NCI-H1417 (cell line): ENCODE data around the gene PDK3.
A peak's percentile ranks its signal among the peaks of the same experiment; 100 is the strongest.

Experiments used
- DNase-seq, 3 experiments: peaks; one replicate each; lab custom pipeline; 2025; lab: John Stamatoyannopoulos, UW

PDK3 gene

GRCh38 chrX:24482823-24483415 is 17.8 kb downstream of the PDK3 start:
- no peak for DNase-seq

- DNase-seq = no peak
Observed at GRCh38 chrX:24483596-24483995, 18.5 kb downstream of the PDK3 start.

GRCh38 chrX:24485323-24485722 is 20.2 kb downstream of the PDK3 start:
- no peak for DNase-seq

DNA sequence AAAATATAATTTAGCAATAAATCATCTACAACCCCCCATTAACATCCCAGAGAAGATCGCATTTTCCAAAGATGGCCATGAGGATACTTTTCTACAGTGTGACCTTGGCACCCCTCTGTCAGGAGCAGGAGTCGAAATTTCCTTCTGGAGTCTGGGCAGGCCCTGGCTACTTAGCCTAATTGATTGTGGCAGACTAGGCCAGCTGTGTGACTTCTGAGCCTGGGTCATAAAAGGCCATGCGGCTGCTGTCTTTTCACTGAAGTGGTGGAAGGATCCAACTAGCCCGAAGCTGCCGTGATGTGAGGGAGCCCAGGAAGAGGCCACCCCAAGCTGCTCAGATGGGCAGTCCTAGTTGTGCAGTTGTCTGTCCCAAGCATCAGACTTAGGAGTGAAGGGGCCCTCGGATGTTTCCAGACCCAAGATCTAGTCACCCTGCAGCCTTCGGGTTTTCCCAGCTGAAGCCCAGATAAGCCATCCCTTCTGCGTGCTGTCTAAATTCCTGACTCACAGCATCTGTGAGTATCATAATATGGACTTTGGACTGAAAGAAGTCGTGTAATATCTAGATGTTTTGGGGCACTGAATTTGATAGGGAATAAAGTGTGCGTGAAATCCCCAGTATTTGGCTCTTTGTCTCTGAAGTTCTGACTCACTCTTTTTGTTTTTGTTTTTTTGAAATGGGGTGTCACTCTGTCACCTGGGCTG is 21.0 kb downstream of the PDK3 start:
- DNase-seq = no peak

- peak in 1 of 3 experiments; percentile 16 for DNase-seq
Observed at GRCh38 chrX:24487571-24487970, 22.5 kb downstream of the PDK3 start.

- peak in 1 of 3 experiments; percentile 21 for DNase-seq
Observed at GRCh38 chrX:24491741-24492140, 26.7 kb downstream of the PDK3 start.

GRCh38 chrX:24493740-24494581 is 28.9 kb downstream of the PDK3 start:
- DNase-seq = peak in 1 of 3 experiments; percentile 50

DNA sequence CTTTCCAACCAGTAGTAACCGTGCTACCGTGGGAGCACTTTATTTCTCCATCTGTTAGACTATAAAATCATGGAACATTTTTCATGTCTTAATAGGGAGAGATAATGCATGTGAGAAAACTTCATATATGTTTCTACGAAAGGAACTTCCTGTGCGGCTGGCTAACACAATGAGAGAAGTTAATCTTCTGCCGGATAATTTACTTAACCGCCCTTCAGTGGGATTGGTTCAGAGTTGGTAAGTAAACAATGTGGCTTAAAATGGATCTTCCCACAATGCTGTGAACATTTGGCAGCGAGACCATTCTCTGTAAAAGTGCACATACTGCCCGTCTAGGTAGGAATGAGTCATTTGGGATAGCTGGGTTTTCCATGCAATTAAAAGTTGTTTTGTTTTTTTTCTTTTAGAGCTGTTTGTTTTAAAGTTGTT is 29.6 kb downstream of the PDK3 start:
- peak in 2 of 3 experiments; percentile 15 to 60 for DNase-seq

DNA sequence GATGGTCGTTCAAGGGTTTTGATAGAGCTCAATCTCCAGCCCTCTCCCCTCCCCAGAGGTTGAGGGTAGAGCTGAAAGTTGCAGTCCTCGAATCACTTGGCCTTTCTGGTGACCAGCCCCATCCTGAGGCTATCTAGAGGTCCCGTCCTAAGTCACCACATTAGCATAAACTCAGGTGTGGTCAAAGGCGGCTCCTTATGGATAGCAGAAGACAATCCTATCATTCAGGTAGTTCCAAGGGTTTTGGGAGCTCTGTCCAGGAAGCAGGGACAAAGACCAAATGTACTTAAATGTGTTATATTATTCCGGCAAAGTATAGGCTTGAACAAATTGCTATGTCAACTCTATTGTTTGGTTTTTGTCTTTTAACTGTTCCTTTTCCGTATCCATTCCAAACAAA is 30.6 kb downstream of the PDK3 start:
- DNase-seq = no peak

- DNase-seq = peak in 1 of 3 experiments; percentile 53
Observed at GRCh38 chrX:24498181-24498580, 33.1 kb downstream of the PDK3 start.

GRCh38 chrX:24498975-24499374 is 33.9 kb downstream of the PDK3 start:
- peak in 1 of 3 experiments; percentile 61 for DNase-seq

DNA sequence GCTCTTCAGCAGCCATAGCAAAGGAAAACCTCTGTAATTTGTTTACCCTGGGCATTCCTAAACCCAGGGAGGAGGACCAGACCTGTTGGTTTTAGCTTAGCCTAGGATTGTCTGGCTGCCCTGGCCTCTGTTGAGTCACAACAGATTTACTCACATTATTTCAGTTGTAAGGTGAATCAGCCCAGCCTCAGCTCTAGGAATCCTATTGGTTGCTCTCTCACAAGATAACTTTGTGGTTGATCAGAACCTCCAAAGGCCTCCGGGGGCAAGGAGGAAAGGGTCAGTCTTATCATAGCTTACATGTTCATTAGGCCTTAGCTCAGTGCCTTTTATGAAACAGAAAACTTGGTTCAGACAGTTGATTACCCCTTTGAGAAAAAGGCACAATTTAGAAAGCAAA is 41.0 kb downstream of the PDK3 start:
- DNase-seq = no peak

GRCh38 chrX:24508375-24508774 is 43.3 kb downstream of the PDK3 start:
- no peak for DNase-seq

DNA sequence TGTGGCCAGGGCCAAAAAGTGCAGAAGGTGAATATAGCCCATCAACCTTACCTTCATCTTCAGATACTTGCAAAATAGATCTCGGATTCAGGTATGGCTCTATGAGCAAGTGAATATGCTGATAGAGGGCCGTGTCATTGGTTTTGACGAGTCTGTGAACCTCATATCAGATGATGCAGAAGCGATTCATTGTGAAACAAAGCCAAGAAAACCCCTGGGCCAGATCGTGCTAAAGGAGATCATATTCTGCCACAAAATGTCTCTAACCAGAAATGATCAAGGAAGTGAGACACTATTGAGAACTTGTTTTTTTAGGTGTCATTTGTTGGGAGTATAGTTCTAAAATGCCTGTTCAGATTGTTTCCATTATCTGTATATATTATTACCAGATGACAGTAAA is 48.3 kb downstream of the PDK3 start:
- no peak for DNase-seq

GRCh38 chrX:24515447-24515846 is 50.4 kb downstream of the PDK3 start:
- peak in 1 of 3 experiments; percentile 57 for DNase-seq

- DNase-seq = no peak
Observed at GRCh38 chrX:24520472-24520871, 55.4 kb downstream of the PDK3 start.

DNA sequence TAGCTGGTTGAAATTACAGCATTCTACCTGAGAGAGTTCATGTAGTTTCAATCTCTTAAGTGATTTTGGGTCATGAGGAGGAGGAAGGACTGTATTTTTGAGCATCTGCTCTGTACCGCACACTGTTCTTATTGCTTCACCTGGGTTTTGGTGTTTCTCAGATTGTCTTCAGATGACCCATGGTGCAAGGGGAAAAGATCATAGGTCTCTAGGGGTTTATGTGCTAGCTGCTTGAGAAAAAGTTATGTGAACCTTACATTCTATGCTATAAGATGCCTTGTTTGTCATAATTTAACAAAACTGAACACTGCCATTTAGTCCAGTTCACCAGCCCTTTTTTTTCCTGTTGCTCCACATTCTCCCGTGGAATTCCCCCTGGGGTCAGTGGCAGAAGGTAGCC is 60.4 kb downstream of the PDK3 start:
- no peak for DNase-seq

DNA sequence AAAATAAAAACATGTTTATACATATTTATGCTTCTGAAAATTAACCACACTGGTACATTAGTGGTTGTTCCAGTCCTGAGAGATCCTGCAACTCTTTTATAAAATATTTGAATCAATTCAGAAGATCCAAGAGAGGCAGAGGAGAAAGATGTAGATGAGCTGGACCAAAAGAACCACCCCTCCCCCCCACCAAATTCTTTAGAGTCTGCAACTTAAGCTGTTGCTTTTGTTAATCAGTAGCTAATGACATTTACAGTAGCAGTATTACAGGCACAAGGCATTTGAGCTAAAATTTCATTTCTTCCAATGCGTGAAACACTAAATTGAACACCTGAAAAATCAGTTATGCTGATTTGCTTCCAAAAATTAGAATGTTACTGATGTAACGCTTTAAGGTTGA is 61.5 kb downstream of the PDK3 start:
- DNase-seq = no peak

- DNase-seq = peak in 2 of 3 experiments; percentile 26 to 79
Observed at GRCh38 chrX:24528605-24529004, 63.5 kb downstream of the PDK3 start.

GRCh38 chrX:24536551-24536950 is 71.5 kb downstream of the PDK3 start:
- no peak for DNase-seq

DNA sequence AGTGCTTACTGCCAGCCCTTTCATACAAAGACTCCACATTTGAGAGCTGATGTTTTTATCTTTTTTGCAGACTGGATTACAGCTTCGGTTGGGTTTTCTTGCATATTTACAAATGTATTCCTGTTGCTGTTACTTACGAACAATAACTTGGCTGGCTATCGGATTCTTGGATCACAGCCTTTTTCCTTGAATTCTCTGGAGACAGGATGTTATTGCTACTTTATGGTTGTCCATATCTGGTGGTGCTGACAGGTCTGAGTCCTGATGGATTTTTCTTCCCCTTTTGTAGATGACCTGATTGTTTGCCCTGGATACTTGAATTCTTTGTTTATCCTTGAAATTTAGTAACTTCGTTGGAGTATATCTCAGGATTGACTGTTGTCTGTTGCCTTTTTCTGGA is 77.7 kb downstream of the PDK3 start:
- DNase-seq = no peak

DNA sequence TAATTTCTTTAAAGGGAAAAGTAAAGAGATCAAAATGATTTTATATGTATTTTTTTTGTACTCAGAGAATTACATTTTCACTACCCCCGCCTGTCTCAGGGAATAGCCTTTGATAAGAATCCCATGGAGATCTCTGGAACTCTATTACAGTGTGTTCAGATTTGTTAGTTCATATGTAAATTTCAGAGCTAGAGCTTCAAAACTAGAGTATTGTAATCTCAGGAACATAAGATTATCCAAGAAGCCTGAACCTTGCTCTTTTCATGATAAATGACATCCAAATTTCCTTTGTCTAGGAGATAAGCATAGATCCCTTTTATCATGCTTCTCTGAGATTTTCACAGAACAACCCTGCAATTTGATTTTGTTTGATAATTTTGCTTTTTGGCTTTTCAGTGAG is 82.9 kb downstream of the PDK3 start:
- no peak for DNase-seq

DNA sequence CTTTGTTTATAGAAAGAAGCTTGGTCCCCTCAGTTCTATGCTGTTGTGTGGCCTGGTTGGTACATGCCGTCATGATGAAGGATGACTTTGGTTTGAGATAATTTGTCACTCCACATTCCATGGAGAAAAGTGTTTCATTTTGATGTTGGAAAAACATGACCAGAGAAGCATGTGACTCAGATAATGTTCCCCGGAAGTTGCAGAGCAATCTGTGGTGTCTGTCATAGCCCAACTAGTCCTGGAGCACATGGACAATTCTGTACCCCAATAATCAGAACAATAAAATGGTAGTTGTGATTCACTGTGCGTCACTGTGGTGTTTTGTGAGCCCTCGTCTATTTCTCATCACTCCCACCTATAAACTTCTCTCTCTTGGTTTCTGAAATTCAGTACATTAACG is 85.1 kb downstream of the PDK3 start:
- no peak for DNase-seq
